AG09319 (cell line): ENCODE measurements around the gene PDIA2.

Experiments used
- DNase-seq: peaks from one replicate; pipeline ENCODE4 v3.0.0-alpha.2; 2010; ENCODE audit warnings: low read depth; ENCODE audit errors: extremely low read depth
- TF ChIP-seq, protein P1 (sequence below): IDR thresholded peaks from 2 replicates; pipeline ENCODE4 v1.5.1; 2011; ENCODE audit warnings: low read depth, mild to moderate bottlenecking, inconsistent platforms, low read length, moderate library complexity

The PDIA2 gene

DNA sequence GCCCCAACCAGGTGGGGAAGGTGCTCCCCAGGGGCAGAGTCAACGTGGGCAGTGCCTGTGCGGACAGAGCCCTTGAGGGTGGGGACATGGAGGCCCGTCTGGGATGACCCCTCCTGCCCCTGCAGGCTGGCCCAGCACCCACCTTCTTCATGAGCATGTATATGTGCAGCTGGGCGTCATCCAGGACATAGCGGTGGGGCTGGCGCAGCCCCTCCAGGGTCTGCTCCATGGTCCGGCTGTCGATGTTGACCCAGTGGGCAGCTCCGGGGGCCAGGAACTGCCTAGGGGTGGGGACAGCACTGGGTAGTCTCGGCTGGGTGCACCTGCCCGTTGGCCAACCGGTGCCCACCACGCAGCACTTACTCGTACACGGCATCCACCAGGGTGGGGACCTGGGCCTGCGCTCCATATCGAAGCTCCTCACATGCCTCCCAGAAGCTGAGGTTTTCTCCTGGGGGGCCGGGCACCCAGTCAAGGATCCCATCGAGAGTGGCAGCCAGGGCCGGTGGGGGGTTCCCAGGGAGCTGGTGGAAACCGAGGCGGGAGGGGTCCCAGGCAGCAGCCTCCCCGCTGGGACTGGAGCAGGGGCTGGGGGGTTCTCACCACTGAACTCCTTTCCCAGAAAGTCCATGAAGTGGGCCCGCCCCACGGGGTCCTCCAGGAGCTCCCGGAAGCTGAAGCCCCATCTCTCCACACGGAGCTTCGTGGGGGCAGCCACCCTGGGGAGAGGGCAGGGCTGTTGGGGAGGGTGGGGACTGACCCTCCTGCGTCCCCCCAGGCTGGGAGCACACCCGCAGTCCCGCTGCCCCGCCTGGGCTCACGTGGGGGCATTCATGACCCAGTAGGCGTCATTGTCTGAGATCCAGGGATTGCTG, 12.3 kb upstream of the PDIA2 start:
- TF ChIP-seq, protein P1, sequence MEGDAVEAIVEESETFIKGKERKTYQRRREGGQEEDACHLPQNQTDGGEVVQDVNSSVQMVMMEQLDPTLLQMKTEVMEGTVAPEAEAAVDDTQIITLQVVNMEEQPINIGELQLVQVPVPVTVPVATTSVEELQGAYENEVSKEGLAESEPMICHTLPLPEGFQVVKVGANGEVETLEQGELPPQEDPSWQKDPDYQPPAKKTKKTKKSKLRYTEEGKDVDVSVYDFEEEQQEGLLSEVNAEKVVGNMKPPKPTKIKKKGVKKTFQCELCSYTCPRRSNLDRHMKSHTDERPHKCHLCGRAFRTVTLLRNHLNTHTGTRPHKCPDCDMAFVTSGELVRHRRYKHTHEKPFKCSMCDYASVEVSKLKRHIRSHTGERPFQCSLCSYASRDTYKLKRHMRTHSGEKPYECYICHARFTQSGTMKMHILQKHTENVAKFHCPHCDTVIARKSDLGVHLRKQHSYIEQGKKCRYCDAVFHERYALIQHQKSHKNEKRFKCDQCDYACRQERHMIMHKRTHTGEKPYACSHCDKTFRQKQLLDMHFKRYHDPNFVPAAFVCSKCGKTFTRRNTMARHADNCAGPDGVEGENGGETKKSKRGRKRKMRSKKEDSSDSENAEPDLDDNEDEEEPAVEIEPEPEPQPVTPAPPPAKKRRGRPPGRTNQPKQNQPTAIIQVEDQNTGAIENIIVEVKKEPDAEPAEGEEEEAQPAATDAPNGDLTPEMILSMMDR = no peak
- no peak for DNase-seq

DNA sequence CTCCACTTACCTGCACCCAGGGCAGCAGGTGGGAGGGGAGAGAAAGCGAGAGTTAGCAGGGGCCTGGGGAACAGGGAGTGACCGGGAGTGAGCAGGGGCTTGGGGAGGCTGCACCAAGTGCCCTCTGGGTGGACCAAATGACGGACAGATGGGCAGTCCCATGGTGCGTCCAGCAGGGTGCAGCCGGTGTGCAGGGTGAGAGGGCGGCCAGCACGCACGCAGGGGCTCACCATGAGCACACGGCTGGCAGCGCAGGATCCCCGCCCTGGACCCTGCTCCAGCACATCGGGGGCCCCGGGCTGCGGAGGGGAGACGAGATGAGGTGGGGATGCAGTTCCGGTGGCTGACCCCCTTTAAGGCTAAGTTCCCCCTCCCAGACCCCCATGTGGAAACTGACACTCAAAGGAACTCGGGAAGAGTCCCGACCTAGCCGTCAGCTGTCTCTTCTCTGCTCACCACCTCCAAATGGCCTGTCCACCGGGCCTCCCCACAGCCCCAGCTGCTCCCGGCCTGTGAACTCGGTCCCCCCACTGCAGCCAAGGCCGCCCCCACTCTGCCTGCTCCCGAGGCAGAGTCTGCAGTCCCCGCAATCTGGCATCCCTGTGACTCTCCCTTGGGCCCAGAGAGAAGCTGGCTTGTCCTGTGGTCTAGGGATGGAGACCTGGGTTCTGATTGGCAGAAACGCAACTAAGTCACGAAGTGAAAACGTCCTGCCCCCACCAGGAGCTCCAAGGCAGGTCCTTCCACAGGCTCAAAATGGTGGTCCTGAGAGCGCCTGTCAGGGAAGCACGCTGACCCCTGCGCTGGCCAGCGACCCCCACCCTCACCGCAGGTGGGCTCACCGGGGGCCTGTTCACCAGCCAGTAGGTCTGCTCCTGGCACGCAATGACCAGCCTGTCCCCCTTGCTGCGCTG, 10.1 kb upstream of the PDIA2 start:
- DNase-seq = no peak
- TF ChIP-seq, protein P1 = no peak

DNA sequence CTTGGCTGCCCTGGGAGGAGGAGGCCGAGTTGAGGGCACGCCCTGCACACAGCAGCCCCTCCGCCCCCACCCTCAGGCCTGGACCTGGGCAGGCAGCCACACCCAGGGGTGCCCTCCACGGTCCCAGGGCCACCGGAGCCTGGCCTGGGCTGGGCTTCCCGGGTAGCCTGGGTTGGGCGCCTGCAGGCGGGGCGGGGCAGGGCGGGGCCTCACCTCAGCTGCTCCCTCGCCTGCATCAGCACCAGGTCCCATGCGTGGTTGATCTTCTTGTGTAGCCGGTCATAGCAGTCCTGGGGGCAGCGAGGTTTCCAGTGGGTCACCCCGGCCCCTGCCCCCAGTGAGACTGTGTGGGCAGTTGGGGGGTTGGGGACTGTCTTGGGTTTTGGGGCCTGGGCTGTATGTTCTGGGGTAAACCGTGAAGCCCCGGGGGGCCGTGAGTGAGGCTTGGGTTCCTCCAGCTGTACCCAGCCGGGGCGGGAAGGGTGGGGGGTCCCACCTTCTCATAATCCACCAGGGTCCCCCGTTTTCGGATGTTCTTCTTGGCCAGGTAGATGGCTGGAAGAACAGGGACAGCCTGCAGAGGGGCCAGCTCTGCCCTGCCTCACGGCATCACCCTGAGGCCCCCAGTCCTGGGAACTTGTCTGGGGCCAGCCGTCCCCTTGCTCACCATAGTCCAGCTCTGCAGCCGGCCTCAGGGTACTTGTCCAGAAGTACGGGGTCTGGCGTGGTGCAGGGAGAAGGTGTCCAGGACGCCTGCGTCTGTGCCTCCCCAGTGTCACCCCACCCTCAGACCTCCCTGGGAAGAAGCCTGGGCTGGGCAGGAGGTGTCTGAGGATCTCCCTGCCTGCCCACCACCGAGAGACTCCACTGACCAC, 9.2 kb upstream of the PDIA2 start:
- DNase-seq = no peak

DNA sequence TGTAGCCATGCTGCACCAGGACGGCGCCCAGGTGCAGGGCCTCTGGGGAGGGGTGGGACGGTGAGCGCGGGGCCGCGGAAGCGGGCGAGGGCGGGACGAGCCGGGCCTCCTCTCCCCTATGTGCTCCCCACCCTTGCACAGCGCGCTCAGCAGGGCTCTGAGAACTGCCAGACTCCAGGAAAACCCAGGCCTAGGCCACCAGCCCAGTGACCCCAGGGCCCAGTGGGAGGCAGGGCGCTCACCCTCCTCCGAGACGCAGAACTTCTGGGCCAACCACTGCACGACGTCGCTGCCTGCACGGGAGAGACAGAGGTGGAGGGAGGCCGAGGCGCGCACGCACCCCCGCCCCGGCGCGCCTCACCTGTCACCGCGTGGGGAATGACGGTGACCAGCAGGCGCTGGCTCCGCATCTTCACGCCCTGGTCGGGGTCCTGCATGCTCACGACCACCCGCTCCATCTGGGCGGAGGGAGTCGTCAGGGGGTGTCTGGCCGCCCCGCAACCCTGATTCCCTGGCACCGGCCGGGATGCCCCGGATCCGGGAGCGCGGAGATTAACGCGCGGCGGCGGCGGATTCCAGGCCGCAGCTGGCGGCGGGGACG, 7.8 kb upstream of the PDIA2 start:
- DNase-seq = no peak
- TF ChIP-seq, protein P1 = no peak

More for the DNA sequence above, 9.2 kb upstream of the PDIA2 start:
- TF ChIP-seq, protein P1 = no peak

DNA sequence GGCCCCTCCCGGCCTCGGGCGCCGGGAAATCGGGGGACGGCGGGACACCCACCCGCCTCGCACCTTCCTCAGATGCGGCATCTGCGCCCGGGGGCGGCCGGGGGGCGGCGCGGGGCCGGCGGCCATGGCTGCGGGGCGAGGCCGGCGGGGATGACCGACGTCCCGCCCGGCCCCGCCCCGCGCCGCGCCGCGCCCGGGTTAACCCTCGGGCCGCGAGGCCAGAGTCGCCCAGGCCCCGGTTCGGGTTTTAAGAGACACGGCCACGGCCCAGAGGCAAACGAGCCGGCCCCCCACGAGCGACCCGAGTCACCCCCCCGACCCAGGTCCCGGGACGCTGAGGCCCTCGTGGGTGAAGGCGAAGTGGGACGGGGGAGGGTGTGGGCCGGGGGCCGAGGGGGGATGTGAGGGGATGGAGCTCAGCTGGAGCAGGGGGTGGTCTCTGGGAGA, 7.2 kb upstream of the PDIA2 start, which contains the start of gene RGS11:
TSS of gene RGS11 (minus strand) at position 159 of the 447 bp plus-strand sequence. CDS start at position 126, 33 bp downstream.
- no peak for DNase-seq
- TF ChIP-seq, protein P1 = no peak

DNA sequence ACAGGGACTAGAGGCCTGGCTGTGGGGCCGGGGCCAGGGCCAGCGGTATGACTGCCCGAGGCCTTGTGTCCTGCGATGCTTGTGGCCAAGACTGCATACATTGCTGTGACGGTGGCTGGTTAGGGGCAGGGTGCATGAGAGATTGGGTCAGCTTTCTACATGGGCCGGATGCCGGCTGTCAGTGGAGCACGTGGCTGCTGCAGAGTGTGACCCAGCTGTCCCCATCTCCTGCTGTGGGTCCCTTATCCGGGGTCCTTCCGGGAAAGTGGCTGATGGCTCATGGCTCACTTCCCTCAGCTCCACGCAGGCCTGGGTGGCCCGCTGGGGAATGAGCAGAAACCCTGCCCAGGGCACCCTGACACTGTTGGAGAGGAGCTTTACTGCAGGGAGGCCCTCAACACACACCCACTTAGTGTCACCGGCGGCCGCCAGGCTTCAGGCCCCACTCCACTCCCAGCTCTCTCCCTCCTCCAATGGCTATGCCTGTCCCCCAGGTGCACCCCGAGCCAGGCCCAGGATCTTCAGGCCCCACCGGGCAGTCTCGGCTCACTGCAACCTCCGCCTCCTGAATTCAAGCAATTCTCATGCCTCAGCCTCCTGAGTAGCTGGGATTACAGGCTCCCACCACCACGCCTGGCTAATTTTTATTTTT, 6.4 kb upstream of the PDIA2 start:
- TF ChIP-seq, protein P1 = no peak

More for the DNA sequence above, 6.4 kb upstream of the PDIA2 start:
- DNase-seq = no peak
